ENCODE measurements around the gene IMPDH1.

The IMPDH1 gene

DNA sequence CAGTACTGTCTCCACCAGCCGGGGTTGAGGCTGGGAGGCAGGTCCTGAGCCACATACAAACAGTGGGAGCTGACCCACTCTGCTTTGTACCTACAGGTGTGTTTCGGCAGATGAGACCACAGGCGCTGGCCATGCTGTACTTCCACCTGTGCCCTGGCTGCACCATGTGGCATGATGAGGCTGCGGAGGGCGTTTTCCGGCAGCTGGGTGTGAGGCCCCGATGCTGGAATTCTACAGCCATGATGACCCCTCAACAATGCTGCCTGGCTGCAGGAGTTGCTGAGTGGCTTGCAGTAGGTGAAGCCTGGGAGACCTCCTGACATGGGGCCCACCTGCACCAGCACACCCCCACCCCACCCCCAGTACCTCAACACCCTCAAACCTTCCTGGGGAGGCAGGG, 18.0 kb downstream of the IMPDH1 start:
- H3K27ac ChIP-seq: no peak overlapping the region
- intact Hi-C loops (cut with DNase I; ENCODE audit: low total_unique reads): no loop called here
- H3K36me3 ChIP-seq: peaks cover 25 to 56% (median 45%) of the 10 kb centered on the region in 3 donors
- no peaks in the 10 kb centered on the region for H3K9me3 ChIP-seq
- peaks cover 0 to 9% of the 10 kb centered on the region in 2 donors for H3K27me3 ChIP-seq
- peaks cover 0 to 7% (median 2%) of the 10 kb centered on the region in 4 donors for H3K4me1 ChIP-seq
- no peak overlapping the region for H3K4me3 ChIP-seq
- no peak for DNase-seq
- TF ChIP-seq, protein P1, sequence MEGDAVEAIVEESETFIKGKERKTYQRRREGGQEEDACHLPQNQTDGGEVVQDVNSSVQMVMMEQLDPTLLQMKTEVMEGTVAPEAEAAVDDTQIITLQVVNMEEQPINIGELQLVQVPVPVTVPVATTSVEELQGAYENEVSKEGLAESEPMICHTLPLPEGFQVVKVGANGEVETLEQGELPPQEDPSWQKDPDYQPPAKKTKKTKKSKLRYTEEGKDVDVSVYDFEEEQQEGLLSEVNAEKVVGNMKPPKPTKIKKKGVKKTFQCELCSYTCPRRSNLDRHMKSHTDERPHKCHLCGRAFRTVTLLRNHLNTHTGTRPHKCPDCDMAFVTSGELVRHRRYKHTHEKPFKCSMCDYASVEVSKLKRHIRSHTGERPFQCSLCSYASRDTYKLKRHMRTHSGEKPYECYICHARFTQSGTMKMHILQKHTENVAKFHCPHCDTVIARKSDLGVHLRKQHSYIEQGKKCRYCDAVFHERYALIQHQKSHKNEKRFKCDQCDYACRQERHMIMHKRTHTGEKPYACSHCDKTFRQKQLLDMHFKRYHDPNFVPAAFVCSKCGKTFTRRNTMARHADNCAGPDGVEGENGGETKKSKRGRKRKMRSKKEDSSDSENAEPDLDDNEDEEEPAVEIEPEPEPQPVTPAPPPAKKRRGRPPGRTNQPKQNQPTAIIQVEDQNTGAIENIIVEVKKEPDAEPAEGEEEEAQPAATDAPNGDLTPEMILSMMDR (IDR thresholded peaks at IDR 0.05): no peak

DNA sequence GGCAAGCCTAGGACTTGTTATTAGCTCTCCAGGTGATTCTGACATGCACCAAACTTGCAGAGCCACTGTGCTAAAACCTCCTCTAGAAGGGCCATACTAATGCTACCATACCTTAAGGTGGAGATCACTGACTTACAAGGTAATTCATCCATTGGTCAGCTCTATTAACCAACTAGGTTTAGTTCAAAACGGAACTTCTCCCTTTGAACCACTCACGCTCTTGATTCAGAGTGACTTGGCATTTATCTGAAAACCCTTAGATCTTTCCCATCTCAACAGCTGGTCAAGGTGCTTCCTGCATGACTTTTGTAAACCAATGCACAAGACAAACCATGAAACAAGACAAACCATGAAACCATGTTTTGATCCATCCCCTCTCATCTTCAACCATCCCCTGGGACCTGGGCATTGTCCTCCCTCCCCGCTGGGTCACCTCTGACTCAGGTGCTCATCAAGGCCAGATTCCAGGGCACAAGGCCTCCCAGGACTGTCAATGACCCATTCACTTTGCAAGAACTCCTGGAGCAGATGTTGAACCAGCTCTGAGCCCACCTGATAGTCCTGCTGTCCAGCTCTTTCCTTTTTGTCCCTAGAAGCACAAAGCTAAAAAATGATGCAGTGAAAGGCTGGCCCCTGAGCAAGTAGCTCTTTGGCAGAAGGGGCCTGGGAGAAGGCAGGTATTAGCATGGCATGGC, 18.8 kb downstream of the IMPDH1 start:
- no peak overlapping the region for H3K27ac ChIP-seq
- no peaks in the 10 kb centered on the region for H3K9me3 ChIP-seq
- DNase-seq: no peak
- H3K4me1 ChIP-seq: peaks cover 0 to 7% (median 2%) of the 10 kb centered on the region in 4 donors
- peaks cover 17 to 48% (median 37%) of the 10 kb centered on the region in 3 donors for H3K36me3 ChIP-seq
- TF ChIP-seq, protein P1 (IDR thresholded peaks at IDR 0.05): no peak
- peaks cover 0 to 9% of the 10 kb centered on the region in 2 donors for H3K27me3 ChIP-seq
- intact Hi-C loops (cut with DNase I; ENCODE audit: low total_unique reads): no loop called here
- H3K4me3 ChIP-seq: no peak overlapping the region

DNA sequence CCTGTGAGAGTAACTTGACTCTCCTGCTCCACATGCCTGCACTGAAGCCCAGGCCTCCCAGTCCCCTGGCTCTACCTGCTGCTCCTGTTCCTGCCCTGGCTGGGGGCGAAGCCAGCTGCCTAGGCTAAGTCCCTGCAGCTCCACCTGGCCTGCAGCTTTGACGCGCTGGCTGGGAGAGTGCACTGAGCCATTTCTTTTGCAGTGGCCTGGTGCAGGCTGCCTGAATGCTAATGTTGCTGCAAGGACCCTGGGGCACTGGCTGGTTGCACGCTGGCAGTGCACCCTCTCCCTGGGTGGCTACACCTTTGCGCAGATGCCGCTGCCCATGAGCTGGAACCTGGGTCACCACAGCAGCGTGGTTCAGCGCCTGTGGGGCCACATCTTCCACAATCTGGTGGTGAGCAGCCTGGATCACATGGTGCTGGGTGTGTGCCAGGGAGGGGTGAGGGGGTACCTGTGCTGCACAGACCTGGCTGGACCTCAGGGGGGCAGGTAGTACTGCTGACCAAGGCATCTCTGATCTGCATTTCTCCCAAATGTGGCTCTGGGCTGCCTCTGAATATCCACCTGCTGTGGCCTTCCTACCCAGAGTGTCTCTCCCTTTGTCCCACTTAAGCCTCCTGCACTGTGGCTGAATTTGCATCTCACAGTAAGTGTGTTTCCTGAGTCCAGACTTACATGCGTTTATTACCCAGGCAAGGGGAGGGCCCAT, 20.0 kb downstream of the IMPDH1 start:
- Histone ChIP-seq H3K4me3 (no peak overlapping the region), H3K9me3 (no peaks in the 10 kb centered on the region), H3K4me1 (peaks cover 0 to 7% (median 2%) of the 10 kb centered on the region in 4 donors), H3K27me3 (peaks cover 0 to 9% of the 10 kb centered on the region in 2 donors), H3K36me3 (peaks cover 12 to 35% (median 24%) of the 10 kb centered on the region in 3 donors), H3K27ac (no peak overlapping the region)
- TF ChIP-seq, protein P1 (IDR thresholded peaks at IDR 0.05): no peak
- DNase-seq: no peak
- intact Hi-C loops (cut with DNase I; ENCODE audit: low total_unique reads): no loop called here

DNA sequence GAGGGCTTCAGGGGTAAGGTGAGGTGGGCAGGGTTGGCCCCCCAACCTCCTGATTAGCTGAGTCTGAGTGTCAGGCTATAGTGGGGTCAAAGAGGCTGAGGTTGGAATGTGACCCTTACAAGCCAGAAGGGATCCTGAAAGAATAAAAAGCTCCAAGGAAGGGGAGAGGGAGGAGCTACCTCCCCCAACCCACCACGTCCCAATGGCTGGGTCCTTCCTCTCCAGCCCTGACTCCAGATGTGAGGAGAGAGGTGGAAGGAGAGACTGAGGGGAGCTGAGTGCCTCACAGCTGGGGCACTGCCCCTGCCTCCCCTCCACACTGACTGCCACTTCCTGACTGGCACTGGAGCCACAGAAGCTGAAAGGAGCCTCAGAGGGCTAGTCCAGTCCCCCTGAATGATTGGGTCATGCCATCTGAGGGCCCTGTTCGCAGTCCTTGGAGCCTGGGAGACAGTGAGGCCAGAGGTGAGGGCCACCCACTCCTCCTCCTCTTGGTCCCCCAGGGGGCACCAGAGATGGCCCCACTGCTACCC, 20.6 kb downstream of the IMPDH1 start:
- H3K4me3 ChIP-seq: no peak overlapping the region
- intact Hi-C loops (cut with DNase I; ENCODE audit: low total_unique reads): no loop called here
- no peak overlapping the region for H3K27ac ChIP-seq
- TF ChIP-seq, protein P1 (IDR thresholded peaks at IDR 0.05): no peak
- peaks cover 6 to 29% (median 18%) of the 10 kb centered on the region in 3 donors for H3K36me3 ChIP-seq
- no peak for DNase-seq
- no peaks in the 10 kb centered on the region for H3K9me3 ChIP-seq
- peaks cover 0 to 9% of the 10 kb centered on the region in 2 donors for H3K27me3 ChIP-seq
- peaks cover 0 to 7% (median 2%) of the 10 kb centered on the region in 4 donors for H3K4me1 ChIP-seq

DNA sequence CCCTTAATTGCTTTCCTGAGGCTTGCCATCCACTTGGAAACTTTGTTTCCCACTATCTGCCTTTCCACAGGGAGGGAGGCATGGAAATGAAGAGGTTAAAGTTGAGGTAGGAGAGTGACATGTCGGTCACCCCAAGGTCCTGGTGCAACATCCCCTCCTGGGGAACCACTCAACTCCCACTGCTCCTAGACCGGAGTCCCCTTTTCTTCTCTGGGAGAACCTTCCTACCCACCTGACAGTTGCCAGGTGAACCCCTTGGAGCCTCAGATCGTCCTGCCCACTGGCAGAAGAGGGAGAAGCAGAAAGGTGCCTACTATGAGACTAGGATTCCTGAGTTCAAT, 21.7 kb downstream of the IMPDH1 start:
- Histone ChIP-seq H3K4me3 (no peak overlapping the region), H3K9me3 (no peaks in the 10 kb centered on the region), H3K36me3 (peaks cover 0 to 19% (median 8%) of the 10 kb centered on the region in 3 donors), H3K4me1 (peaks cover 0 to 7% (median 2%) of the 10 kb centered on the region in 4 donors), H3K27ac (no peak overlapping the region), H3K27me3 (peaks cover 0 to 9% of the 10 kb centered on the region in 2 donors)
- TF ChIP-seq, protein P1 (IDR thresholded peaks at IDR 0.05): no peak
- no peak for DNase-seq
- intact Hi-C loops (cut with DNase I; ENCODE audit: low total_unique reads): no loop called here
